H1 (cell line): ENCODE measurements around the gene SLC39A13. TPM values are rescaled to one million over a fixed set of nuclear protein-coding genes. Genes with fewer than 3 reads are reported as not detected.

Experiments used
- BCL11A ChIP-seq, 2 experiments: IDR thresholded peaks; one replicate each; pipeline ENCODE4 v1.6.1; 2011; ENCODE audit warnings: low read depth in 2 of 2, low read length in 2 of 2, mild to moderate bottlenecking in 2 of 2
- CTBP2 ChIP-seq: IDR thresholded peaks from 2 replicates; pipeline ENCODE4 v1.7.0; 2011; ENCODE audit warnings: borderline replicate concordance, mild to moderate bottlenecking, moderate library complexity, mixed read lengths, low read length; ENCODE audit not compliant: insufficient read depth, insufficient read length
- KDM1A ChIP-seq: fragments of 200-600, 300-600 bp; sonication (generic); IDR thresholded peaks from 2 replicates; pipeline ENCODE4 v1.7.1; 2016; ENCODE audit warnings: mild to moderate bottlenecking, low read length, borderline replicate concordance
- RAD21 ChIP-seq, 2 experiments: IDR thresholded peaks in 1 of 2; conservative IDR thresholded peaks in 1 of 2; 2 replicates each; pipeline ENCODE4 v1.6.1; 2011; ENCODE audit warnings: low read depth in 2 of 2, low read length in 2 of 2, improper control_type of control experiment in 1 of 2, inconsistent platforms in 1 of 2, mild to moderate bottlenecking in 1 of 2, moderate library complexity in 1 of 2
- TAF7 ChIP-seq: optimal IDR thresholded peaks from 2 replicates; pipeline ENCODE3; 2011; ENCODE audit warnings: low read depth, mild to moderate bottlenecking, inconsistent platforms, low read length, moderate library complexity, borderline replicate concordance
- polyA plus RNA-seq, 7 experiments: library from polyadenylated mRNA; depleted of rRNA in 3 of 7; stranded (reverse) in 5 of 7; unstranded in 2 of 7; fragments of >200 nt in 5 of 7; fragments of 200-250 nt in 2 of 7; gene quantifications; 1 replicate in 5 of 7; 2 replicates in 1 of 7; 4 replicates in 1 of 7; pipeline versions ENCODE4 v1.2.1 to v1.2.3, GENCODE V29; 2011 to 2013; ENCODE audit warnings: missing spikeins in 2 of 7, mixed read lengths in 2 of 7
- total RNA-seq: library from RNA; stranded (reverse); fragmentation: NEBNext Ultra II Directional; extraction: Animal tissue kit (Norgen Biotek cat#: 25700); gene quantifications from 2 replicates; pipeline ENCODE4 v1.2.1, GENCODE V29; 2021
- TF ChIP-seq, protein P1 (sequence below): fragments of 300-600 bp; sonication (generic); IDR thresholded peaks from 2 replicates; pipeline ENCODE4 v1.7.1; 2012; ENCODE audit warnings: low read length, moderate library complexity, mild to moderate bottlenecking, inconsistent platforms; ENCODE audit not compliant: insufficient replicate concordance

SLC39A13 gene
- total and polyA plus RNA-seq, 2 of the 8 experiments (the other 6 are each of a cell fraction or from before 2014, with no cell fraction given), result 23.2 to 30.0 TPM

DNA sequence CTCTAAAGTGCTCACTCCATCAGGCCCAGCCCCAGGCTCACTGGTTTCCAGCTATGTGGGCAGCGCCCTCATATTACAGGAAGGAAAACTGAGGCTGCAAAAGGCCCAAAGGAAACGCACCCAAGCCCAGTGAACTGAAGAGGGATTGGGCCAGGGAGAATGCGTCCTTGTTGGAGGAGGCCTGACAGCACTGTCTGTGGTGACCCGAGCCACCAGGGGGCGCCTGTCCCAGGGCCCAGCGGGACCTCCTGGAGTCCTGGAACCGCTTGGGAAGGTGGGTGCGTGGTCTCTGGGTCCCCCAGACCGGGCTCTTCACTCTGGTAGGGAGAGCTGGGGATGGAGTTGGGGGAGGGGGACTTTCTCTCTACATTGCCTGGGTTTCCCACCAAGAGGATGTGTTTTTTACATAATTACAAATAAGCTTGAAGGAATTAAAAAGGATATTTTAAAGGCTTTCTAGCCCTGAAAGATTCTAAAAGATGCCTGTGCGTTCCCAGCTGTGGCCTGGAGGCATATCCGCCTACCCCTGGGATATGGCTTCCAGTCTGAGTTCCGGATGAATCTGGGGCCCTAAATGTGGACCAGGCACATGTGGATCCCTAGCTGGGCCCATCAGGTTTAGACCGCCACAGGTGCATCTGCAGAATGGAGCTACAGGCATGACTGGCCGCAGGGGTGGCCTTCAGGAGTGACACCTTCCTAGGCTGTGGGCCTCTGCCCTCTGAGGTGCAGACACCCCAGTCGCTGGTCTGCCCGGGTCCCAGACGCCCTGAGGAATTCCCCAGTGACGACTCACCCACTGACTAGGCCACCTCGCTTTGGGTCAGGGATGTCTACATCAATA, 34.3 kb upstream of the SLC39A13 start (continued):
- TF ChIP-seq, protein P1, sequence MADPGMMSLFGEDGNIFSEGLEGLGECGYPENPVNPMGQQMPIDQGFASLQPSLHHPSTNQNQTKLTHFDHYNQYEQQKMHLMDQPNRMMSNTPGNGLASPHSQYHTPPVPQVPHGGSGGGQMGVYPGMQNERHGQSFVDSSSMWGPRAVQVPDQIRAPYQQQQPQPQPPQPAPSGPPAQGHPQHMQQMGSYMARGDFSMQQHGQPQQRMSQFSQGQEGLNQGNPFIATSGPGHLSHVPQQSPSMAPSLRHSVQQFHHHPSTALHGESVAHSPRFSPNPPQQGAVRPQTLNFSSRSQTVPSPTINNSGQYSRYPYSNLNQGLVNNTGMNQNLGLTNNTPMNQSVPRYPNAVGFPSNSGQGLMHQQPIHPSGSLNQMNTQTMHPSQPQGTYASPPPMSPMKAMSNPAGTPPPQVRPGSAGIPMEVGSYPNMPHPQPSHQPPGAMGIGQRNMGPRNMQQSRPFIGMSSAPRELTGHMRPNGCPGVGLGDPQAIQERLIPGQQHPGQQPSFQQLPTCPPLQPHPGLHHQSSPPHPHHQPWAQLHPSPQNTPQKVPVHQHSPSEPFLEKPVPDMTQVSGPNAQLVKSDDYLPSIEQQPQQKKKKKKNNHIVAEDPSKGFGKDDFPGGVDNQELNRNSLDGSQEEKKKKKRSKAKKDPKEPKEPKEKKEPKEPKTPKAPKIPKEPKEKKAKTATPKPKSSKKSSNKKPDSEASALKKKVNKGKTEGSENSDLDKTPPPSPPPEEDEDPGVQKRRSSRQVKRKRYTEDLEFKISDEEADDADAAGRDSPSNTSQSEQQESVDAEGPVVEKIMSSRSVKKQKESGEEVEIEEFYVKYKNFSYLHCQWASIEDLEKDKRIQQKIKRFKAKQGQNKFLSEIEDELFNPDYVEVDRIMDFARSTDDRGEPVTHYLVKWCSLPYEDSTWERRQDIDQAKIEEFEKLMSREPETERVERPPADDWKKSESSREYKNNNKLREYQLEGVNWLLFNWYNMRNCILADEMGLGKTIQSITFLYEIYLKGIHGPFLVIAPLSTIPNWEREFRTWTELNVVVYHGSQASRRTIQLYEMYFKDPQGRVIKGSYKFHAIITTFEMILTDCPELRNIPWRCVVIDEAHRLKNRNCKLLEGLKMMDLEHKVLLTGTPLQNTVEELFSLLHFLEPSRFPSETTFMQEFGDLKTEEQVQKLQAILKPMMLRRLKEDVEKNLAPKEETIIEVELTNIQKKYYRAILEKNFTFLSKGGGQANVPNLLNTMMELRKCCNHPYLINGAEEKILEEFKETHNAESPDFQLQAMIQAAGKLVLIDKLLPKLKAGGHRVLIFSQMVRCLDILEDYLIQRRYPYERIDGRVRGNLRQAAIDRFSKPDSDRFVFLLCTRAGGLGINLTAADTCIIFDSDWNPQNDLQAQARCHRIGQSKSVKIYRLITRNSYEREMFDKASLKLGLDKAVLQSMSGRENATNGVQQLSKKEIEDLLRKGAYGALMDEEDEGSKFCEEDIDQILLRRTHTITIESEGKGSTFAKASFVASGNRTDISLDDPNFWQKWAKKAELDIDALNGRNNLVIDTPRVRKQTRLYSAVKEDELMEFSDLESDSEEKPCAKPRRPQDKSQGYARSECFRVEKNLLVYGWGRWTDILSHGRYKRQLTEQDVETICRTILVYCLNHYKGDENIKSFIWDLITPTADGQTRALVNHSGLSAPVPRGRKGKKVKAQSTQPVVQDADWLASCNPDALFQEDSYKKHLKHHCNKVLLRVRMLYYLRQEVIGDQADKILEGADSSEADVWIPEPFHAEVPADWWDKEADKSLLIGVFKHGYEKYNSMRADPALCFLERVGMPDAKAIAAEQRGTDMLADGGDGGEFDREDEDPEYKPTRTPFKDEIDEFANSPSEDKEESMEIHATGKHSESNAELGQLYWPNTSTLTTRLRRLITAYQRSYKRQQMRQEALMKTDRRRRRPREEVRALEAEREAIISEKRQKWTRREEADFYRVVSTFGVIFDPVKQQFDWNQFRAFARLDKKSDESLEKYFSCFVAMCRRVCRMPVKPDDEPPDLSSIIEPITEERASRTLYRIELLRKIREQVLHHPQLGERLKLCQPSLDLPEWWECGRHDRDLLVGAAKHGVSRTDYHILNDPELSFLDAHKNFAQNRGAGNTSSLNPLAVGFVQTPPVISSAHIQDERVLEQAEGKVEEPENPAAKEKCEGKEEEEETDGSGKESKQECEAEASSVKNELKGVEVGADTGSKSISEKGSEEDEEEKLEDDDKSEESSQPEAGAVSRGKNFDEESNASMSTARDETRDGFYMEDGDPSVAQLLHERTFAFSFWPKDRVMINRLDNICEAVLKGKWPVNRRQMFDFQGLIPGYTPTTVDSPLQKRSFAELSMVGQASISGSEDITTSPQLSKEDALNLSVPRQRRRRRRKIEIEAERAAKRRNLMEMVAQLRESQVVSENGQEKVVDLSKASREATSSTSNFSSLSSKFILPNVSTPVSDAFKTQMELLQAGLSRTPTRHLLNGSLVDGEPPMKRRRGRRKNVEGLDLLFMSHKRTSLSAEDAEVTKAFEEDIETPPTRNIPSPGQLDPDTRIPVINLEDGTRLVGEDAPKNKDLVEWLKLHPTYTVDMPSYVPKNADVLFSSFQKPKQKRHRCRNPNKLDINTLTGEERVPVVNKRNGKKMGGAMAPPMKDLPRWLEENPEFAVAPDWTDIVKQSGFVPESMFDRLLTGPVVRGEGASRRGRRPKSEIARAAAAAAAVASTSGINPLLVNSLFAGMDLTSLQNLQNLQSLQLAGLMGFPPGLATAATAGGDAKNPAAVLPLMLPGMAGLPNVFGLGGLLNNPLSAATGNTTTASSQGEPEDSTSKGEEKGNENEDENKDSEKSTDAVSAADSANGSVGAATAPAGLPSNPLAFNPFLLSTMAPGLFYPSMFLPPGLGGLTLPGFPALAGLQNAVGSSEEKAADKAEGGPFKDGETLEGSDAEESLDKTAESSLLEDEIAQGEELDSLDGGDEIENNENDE, result no peak
- no peak for TF ChIP-seq BCL11A (IDR thresholded peaks at IDR 0.05; ENCODE audit: low read depth in 2 of 2, low read length in 2 of 2)
- TF ChIP-seq TAF7, result no peak
- peak; percentile 60 to 73 for TF ChIP-seq RAD21 (IDR thresholded peaks at IDR 0.05 in 1 of 2, conservative IDR thresholded peaks at IDR 0.05 in 1 of 2; ENCODE audit: low read depth in 2 of 2, low read length in 2 of 2)
- no peak for TF ChIP-seq KDM1A
- no peak for TF ChIP-seq CTBP2
